NCI-H2196 (cell line): ENCODE measurements around the gene DPYSL5.
"Not testable (repeated sequence)": the region's sequence is repeated elsewhere in the genome, so short reads cannot be mapped to it uniquely, and the experiment has no call there.

Experiments
- DNase-seq: peaks from one replicate; lab custom pipeline; 2025; ENCODE audit not compliant: unreplicated experiment; lab: John Stamatoyannopoulos, UW

DPYSL5 gene

DNA sequence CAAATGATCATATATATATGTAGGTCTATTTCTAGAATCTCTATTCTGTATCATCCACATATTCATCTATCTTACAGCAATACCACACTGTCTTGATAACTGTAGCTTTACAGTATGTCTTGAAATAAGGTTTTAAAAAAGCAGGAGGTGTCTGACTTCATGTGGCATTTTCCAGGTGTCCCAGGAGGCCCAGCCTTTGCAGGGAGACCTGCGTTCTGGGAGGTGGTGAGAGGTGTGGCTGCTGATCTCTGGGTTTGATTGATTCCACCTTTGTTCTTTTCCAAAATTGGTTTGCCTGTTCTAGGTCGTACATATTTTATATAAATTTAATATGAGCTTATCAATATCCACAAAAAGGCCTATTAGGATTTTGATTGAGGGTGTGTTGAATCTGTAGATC is 26.6 kb downstream of the DPYSL5 start:
- DNase-seq: no peak

DNA sequence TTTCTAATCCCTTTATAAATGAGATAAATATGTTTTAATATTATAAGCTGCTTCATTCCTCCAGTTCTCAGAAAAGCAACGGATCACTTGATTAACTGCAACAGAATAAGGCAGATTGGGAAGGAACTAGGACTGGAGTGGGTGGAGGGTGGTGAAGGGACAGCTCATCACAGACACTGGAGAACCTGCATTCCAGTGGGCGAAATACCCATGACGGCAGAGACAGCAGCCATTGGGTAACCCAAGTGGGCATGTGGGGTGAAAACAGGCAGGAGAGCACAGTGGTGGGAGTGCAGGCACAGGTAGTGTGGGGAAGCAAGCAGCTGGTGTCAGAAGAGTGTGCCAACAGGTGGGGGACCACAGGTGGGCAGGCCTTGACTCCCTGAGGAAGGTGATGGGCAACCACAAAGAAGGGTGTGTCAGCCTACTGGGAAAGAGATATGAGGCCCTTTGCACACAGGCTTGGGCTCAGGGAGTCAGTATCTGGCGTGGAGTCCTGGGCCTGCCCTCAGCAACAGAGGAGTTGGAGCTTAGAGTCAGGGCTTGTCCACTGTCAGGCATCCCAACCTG is 27.2 kb downstream of the DPYSL5 start:
- DNase-seq: no peak

DNA sequence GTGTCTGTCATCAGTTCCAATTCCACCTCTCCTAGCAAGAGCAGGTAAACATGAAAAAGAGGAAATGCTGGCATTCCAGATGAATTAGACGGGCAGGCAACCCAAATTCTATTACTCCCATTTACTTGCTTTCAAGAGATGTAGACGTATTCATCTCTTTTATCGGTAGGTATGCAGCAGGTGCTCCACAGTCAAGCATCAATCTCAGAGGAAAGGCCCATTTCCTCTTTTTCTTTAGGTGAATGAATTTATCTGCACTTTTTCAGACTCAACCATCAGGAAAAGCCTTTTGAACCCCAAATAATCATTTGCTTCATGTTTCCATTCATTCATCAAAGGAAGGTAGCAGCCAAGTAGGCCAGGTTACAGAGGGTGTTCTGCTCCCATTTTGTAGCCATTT is 27.9 kb downstream of the DPYSL5 start:
- DNase-seq: no peak

DNA sequence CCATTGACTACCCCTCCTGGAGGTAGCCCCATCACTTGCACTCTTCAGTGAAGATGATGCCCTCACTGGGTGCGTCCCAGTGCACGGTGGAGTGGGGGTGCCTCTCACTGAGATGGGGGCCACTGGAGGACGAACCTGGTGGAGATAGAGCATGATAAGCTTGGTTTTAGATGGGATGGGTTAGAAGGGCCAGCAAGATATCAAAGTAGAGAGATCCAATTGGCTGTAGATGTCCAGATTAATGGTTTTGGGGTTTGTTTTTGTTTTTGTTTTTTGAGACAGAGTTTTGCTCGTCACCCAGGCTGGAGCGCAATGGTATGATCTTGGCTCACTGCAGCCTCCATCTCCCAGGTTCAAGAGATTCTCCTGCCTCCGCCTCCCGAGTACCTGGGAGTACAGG is 28.3 kb downstream of the DPYSL5 start:
- DNase-seq: no peak

DNA sequence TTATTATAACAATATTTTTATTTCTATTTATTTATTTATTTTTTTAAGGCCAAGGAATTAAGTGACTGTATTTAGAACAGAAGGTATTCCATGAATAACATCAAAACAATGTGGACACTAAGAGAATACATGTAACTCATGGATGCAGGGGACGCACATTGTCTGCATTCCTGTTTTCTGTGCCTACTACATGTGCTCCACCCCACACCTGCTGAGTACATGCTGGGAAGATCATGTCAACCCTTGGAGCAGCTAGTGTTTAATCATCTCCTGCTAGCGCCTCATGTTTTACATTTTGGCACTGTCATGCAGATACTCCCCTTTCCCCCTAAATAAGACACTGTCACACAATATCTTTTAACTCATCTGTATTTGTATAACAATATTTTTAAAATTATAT is 29.3 kb downstream of the DPYSL5 start:
- DNase-seq: no peak

DNA sequence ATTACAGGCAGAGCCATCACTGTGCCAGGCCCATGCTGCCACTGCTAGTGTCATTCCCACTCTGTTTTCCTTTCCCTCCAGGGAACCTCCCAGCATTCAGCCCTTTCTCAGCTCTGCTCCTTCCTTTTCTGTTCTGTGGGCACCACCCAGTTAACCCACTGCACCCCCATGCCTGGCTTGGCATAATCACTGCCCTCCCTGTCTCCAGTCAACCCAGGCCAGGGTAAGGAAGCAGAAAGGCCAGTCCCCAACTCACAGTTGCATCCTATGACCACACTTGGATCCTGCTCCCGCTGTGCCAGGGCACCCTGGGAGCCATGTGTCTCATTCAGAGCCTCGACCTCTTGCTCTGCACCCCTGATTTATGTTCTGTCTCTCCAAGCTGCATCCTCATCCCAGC is 32.2 kb downstream of the DPYSL5 start:
- no peak for DNase-seq

DNA sequence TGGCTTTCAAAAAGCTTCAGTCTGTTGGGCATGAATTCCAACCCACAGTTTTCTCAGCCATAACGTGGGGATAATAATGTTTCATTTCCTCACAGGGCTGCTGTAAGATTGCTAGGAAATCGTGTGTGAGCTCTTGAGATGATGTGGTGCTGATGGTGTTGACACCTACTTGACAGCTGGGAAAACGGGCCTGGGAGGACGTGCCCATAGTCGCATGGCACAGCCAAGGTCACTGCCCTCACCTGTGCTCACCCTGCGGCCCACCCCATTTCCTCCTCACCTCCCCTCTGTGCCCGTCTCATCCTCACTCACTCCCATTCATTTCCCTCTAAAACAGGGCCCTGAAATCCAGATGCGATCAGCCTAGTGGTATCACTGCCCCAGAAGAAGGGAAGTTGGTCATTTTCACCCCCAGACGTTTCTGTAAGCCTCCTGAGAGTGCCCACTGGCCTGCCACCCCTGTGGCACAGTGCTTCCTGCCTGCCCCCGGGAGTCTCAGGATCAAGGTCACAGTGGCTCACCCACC is 33.0 kb downstream of the DPYSL5 start:
- DNase-seq: no peak

DNA sequence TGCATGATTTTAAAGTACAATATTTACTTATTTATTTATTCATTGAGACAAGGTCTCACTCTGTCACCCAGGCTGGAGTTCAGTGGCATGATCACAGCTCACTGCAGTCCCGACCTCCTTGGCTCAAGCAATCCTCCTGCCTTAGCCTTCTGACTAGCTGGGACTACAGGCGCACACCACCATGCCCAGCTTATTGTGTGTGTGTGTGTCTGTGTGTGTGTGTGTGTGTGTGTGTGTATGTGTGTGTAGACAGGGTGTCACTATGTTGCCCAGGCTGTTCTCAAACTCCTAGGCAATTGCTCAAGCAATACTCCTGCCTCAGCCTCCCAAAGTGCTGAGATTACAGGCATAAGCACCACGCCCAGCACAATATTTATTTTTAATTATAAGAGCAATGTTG is 34.3 kb downstream of the DPYSL5 start:
- DNase-seq: not testable (repeated sequence)

DNA sequence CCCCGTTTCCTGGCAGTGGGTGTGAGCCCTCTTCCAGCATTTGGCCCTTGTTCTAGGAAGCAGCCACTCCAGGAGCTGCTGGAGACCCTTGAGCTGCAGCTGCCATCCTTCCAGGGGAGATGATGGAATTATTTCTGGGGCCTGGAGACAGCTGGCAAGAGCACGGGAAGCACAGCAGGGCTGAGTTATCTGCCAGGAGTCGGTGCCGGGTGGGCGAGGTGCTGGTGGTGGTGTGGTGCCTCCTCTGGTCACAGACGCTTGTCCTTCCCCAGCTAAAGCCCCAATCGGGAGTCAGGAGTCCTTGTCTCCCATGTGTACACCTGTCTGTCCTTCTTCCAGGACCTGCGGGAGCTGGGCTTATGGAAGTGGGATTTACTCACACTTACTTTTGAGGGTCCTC is 36.0 kb downstream of the DPYSL5 start:
- no peak for DNase-seq

DNA sequence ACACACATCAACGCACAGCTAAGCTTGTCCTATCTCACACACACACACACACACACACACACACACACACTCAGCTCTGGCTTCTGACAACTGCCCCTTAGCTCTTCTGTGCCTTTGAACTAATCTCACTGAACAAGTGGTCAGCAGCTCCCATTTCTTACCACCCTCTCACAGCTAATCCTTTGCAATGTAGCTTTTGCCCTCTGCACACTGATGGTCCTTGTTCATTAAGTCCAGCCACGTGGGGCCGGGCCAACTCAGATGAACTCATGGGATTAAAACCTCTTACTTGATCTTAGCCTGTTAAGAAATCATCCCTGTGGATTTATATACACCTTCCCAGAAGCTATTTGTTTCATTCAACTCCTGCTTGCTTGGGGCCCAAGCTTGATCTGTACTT is 36.6 kb downstream of the DPYSL5 start:
- DNase-seq: no peak

DNA sequence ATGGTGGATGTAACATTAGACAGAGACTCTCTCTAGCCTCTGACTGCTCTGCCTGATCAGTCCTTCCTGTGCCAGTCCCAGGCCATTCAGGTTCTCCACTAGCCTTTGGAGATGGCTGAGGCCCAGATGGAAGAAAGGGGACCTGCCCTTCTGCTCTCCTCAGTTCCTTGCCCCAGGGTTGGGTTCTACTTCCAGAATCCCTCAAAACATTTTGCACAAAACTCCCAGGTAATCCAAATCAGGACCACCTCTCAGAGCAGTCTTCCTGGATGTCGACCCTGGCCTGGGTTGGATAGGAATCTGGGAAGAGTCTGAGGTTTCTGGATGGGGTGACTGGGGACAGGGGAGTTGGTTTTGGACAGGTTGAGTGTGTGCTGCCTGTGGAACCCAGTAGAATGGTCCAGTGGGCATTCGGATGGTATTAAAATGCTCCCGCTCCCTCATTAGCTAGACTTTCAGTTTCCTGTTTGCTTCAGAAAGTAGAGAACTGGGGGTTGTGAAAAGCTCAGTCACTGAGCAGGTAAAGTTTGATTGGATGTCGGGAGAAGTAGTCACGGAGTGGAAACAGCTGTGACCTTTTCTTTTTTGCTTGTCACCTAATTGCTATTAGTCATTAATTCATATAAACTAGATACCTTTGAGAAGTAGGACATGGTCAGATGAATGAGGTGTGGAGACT is 37.9 kb downstream of the DPYSL5 start:
- no peak for DNase-seq

DNA sequence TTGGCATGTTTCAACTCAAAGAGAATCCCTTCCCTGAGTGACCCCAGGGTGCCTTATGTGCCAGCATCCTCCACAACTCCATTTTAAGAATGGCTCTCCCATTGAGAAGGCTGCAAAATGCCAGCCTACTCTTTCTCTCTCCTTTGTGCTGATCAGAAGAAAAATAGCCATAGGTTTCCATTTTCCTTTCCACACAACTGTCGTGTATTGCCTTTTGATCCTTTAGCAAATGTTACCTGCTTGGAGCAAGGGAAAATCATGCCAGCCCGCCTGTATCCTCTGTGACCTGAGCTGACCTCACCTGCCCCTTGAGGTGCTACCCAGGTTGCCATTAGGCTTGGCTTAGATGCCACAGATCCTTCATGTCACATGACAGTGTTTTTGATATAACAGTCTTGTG is 38.8 kb downstream of the DPYSL5 start:
- no peak for DNase-seq

DNA sequence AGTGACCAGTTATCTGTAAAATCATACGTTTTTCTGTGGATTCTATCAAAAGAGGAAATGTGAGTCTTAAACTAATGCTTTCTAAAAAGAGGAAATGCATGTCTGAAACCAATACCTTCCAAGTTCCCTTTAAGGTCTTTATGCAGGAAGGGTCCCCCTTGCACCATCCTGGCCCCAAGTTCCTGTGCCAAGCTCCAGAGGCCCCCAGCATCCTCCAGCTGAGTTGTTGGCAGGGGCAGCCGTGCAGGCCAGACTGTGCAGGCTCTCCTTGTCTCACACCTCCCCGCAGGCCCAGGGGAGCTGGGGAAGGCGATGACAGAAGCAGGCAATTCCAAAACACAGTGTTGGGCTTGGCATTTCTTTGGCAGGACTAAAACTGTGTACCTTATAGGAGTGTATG is 39.2 kb downstream of the DPYSL5 start:
- DNase-seq: no peak

DNA sequence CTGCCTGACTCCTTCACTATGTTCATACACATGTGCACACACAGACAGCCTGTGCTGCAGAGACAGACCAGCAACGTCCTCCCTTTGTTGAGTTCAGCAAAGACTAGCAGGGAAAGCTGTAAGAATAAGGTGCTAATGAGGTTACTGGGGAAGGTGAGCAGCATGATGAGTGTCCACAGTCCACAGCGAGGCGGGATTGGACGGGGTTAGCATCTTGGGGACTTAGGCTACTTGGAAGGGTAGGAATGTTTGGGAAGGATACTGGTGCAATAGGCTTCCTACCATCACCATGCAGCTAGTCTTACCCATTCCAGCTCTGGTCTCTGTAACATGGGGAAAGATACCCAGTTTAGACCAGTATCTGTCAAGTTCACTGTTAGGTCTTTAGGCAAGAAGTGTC is 41.9 kb downstream of the DPYSL5 start:
- no peak for DNase-seq

DNA sequence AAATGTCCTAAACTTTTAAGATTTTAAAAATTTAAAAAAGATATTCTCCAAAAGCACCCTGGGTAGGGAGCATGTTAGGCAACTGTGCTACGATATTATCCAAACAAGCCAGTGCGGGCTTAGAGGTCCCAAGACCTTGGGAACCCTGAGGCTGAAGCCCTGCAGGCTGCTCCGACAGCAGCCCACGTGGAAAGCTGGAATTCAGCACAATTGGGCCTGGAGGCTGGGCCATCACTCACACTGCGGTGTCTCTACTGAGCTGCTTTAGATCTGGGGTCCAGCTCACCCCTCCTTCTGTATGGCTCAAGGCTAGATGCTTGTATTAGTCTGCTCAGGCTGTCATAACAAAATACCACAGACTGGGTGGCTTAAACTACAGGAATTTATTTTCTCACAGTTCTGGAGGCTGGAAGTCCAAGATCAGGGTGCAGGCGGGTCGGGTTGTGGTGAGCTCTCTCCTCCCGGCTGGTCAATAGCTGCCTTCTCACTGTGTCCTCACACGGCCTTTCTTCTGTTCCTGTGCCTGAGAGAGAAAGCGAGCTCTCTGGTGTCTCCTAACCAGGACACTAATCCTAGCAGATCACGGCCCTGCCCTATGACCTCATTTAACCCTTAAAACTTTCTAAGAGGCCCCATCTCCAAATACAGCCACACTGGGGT is 42.5 kb downstream of the DPYSL5 start:
- DNase-seq: no peak

DNA sequence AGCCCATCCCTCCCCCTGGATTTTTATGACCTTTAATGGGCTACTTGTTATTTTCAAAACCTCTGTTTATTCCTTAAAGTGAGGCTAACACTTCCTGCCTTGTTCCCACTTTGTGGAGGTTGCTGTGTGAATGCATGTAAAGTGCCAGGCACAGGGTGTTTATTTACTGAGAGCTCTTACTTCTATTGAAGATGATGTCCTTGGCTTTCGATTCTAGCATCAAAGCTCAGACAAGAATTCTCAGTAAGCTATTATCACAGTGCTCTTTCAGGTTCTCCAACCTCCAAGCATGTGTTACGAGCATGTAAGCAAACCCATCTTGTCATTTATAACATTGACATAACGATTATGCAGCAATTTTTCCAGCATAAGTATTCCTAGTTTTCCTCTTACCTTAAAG is 44.2 kb downstream of the DPYSL5 start:
- DNase-seq: no peak

DNA sequence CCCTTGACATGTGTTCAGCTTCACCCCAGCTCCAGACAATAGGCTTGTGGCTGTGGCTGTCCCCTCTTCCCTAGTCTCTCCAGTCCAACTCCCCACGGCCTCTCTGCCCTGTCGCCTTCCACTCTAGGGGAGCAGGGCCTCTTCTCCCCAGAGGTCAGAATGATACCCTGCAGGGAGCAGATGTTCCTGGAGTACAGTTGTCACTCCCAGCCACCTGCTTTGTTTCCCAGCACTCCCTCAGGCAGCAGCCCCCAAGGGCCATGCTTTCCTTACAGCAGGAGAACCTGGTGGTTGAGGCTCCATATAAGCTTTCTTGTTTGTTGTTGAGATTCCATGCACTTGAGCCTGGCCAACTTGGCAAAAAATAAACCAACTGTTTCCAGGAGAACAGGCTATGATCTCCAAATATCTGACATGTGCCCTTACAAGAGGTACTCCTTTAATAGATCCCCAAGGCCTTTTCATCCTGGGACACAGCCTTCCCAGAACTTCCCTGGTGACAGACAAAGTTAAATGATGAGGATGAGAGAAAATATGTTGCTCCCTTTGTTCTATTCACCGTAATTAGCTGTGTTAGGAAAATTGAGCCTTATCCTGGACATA is 45.1 kb downstream of the DPYSL5 start:
- DNase-seq: no peak

DNA sequence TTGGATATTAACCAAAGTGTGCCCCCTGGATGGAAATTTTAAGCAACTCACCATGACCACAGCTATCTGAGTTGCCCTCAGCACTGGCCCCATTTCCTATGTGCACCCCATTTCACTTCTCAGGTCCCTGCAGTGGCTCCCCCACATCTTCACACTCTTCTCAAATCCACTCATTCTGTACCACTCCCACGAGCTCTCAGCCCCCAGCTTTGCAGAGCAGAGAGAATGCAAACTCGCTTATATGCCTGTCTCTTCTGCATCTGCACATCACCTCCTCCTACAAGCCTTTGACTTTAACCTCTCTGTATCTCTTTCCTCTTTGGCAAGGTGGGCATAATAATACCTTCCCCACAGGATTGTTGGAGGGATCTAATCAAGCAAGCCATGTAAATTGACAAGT is 46.2 kb downstream of the DPYSL5 start:
- no peak for DNase-seq

DNA sequence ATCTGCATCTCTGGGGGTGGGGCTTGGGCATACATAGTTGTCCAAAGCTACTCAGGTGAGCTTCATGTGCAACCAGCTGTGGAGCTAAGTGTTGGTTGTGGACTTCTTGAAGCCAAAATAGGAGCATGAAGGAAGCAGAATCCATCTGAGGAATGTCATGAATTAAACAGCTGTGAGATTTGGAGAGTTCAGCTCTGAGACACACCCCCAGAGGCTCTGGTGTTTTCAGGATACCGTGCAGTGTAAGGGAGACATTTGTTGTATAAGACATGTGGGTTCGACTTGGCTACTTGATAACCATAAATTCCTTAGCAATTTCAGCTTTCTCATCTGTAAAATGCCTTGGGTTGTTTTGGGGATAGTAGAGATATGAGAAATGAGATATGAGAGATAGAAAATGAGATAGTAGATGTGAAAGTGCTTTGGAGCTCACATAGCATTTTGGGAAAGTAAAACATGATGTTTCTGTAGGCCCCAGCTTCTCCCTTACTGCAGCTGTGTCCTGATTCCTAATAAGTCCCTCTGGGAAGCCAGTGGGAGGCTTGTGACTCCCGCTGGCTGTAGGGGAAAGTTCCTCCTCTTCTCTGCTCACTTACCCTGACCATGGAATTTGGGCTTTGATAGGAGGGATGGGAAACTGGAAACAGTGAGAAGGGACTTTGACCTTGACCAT is 50.0 kb downstream of the DPYSL5 start:
- DNase-seq: no peak

DNA sequence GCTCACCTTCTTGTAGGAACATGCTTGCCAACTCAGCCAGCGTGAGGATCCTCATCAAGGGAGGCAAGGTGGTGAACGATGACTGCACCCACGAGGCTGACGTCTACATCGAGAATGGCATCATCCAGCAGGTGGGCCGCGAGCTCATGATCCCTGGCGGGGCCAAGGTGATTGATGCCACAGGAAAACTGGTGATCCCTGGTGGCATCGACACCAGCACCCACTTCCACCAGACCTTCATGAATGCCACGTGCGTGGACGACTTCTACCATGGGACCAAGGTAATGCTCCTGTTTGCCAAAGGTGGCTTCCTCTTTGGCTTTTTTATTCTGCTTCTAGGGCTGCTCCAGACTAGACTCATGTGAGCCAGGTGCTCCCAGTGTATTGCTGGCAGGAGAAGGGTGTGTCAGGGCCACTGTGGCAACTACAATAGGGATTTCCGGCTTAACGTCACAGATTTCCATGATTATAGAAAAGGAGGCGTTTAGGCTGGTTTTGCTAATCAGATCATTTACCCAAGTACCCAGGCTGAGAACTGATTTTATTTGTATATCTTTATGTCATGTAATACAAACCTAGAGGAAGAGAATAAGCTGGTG is 50.6 kb downstream of the DPYSL5 start:
- no peak for DNase-seq

DNA sequence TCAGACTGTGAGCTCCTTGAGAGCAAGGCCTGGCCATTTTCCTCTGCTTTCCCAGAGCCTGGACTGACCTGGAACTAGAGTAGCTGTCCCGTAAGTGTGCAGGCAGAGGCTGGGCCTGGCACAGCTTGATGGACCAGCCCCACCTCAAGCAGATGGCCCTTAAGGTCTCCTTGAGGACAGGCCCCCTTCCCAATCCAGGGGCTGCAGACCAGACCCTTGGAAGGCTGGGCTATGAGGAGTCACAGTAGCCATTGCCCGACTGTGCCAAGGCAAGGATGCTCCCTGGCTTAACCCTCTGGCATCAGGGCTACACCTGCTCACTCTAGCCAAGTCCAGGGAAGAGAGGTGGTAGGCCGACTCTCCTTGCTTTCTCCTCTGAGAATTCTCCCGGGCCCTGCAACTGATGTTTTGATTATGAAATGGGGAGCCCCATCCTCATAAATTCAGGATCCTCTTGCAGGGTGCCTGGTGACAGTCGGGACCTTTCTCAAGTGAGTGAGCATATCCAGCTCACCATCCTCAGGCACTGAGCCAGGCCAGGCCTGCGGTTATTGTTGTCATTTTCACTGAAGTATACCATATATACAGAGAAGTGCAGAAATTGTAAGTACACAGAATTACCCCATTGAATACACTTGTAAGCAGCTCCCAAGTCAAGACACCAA is 51.7 kb downstream of the DPYSL5 start:
- DNase-seq: no peak
